ENCODE results near the gene SERTAD3. TPM values are rescaled to one million over a fixed set of nuclear protein-coding genes. Genes with fewer than 3 reads are reported as not detected.

The SERTAD3 gene
- total RNA-seq, 1 experiment from 2014 or later = 30.9 TPM

GRCh38 chr19:40411958-40412499 lies 32.1 kb downstream of the SERTAD3 start:
- peak overlapping the region in 1 of 3 experiments; percentile 86; a peak in 1 of 7 replicates for H3K27ac Mint-ChIP-seq
- Histone ChIP-seq H3K27me3 (ENCODE audit: insufficient read depth, low read length) (no peaks in the 10 kb centered on the region), H4K20me1 (ENCODE audit: control insufficient read depth, insufficient read depth, insufficient read length) (no peaks in the 10 kb centered on the region), H3K79me1 (ENCODE audit: insufficient read depth, low read depth, low read length, poor library complexity, severe bottlenecking) (no peaks in the 10 kb centered on the region), H2AFZ (ENCODE audit: low read length) (no peak overlapping the region), H3K14ac (ENCODE audit: insufficient read depth, low read length) (no peak overlapping the region), H2AK5ac (ENCODE audit: insufficient read length, low read length) (no peak overlapping the region), H4K5ac (ENCODE audit: insufficient read length, low read depth, low read length) (no peak overlapping the region), H4K8ac (replicated peaks; ENCODE audit: insufficient read length, low read depth, low read length) (no peak overlapping the region), H4K91ac (ENCODE audit: insufficient read length, low read depth, low read length) (no peak overlapping the region), H3K4me2 (ENCODE audit: insufficient read depth, insufficient read length, low read length) (no peak overlapping the region), H3K27ac (ENCODE audit: insufficient read length, low read depth, low read length) (no peak overlapping the region), H2BK15ac (ENCODE audit: low read depth, low read length) (peak overlapping the region; percentile 13; the same call in 1 of the 2 replicates), H3K4me1 (ENCODE audit: insufficient read depth, low read length) (peaks cover 3% of the 10 kb centered on the region; the same call in 1 of the 2 replicates), H3K23me2 (ENCODE audit: insufficient read length, low read depth, low read length, poor library complexity, severe bottlenecking) (no peaks in the 10 kb centered on the region), H3K9ac (ENCODE audit: extremely low read depth, insufficient read length, low read length) (no peak overlapping the region), H3K4ac (ENCODE audit: low read depth, low read length) (no peak overlapping the region), H3K23ac (ENCODE audit: insufficient read length, low read depth, low read length) (no peak overlapping the region), H2BK120ac (ENCODE audit: low read depth, low read length, poor library complexity, severe bottlenecking) (no peak overlapping the region), H2BK12ac (ENCODE audit: insufficient read length, low read depth, low read length) (no peak overlapping the region), H2BK20ac (ENCODE audit: low read depth, low read length, poor library complexity, severe bottlenecking) (no peak overlapping the region), H3T11ph (ENCODE audit: low read length) (no peak overlapping the region), H2BK5ac (ENCODE audit: insufficient read length, low read length) (no peak overlapping the region), H3K56ac (ENCODE audit: insufficient read length, low read depth, low read length) (no peak overlapping the region), H3K18ac (ENCODE audit: insufficient read length, low read depth, low read length) (no peak overlapping the region), H3K9me3 (ENCODE audit: control insufficient read depth, low read depth, low read length) (no peaks in the 10 kb centered on the region), H3K79me2 (ENCODE audit: insufficient read depth, low read length) (no peaks in the 10 kb centered on the region)
- WGBS (ENCODE audit: extremely low coverage, insufficient read length, low lambda C conversion rate) = no CpG with 5 or more reads among the region's 8 CpGs
- H3K9me3 Mint-ChIP-seq = no peaks in the 10 kb centered on the region
- H3K4me3 Mint-ChIP-seq = no peak overlapping the region; a peak in 1 of 5 replicates
- DNase-seq = no peak
- peaks cover 2% of the 10 kb centered on the region; the same call in 1 of the 2 replicates for H3K27me3 Mint-ChIP-seq (ENCODE audit: low read depth)
- no peaks in the 10 kb centered on the region for H3K36me3 Mint-ChIP-seq (ENCODE audit: insufficient read depth in 1 of 3, low read depth in 3 of 3)
- no peak for TF ChIP-seq CTCF (conservative IDR thresholded peaks at IDR 0.05)
- peaks cover 21 to 48% of the 10 kb centered on the region in 2 experiments for H3K4me1 Mint-ChIP-seq
